ENCODE data around the gene HACL1. TPM values are rescaled to one million over a fixed set of nuclear protein-coding genes. Genes with fewer than 3 reads are reported as not detected.

The HACL1 gene
- 14.1 and 16.1 TPM in 2 replicates for total RNA-seq

GRCh38 chr3:15601399-15602145 lies at the start of gene HACL1, which contains the start of gene BTD:
Gene HACL1, minus strand, starts transcription at chr3:15601569. Its CDS starts 106 bp downstream, at chr3:15601463.
Gene BTD, plus strand, starts transcription at chr3:15601745. Its CDS starts 33,695 bp downstream, at chr3:15635440.

DNA sequence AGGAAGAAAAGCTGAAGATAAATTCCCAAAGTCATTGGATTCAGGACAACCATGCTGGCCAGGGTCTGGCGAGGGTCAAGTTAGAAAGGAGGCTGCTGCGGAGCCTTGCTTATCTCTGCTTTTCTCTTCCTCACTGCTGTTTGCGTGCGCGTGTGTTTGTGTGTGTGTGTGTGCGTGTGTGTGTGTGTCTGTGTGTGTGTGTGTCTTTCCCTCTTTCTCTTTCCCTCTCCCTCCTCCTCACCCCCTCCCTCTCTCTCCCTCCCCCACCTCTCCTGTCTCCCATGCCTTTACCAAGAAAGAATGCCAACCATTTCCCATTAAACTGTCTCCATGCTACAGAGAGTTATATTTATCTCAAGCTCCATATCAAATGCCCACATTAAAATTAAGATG lies 79.8 kb downstream of the HACL1 start, which contains the start of gene COLQ:
Gene COLQ (minus strand): TSS at position 134 of the 393 bp plus-strand sequence. CDS start 81 bp downstream, at position 53.

Other genes starting within 250 kb of the HACL1 start
- 39.7 and 62.5 TPM in 2 replicates for gene METTL6, start 174.0 kb downstream of the HACL1 start, total RNA-seq
- 37.5 and 46.5 TPM in 2 replicates for gene EAF1, start 174.0 kb downstream of the HACL1 start, total RNA-seq
- gene COLQ, start 79.9 kb downstream of the HACL1 start, total RNA-seq, result under 0.01 and 0.28 TPM in 2 replicates
- 9.6 and 17.3 TPM in 2 replicates for gene BTD, start 176 bp upstream of the HACL1 start, total RNA-seq
- gene ANKRD28, start 196.4 kb upstream of the HACL1 start, total RNA-seq, result 53.0 and 59.9 TPM in 2 replicates

Data from nasal cavity respiratory epithelium epithelial cell of viscerocranial mucosa (primary cell).